Ovary (tissue), 9 donors: Measurements from ENCODE around the gene FADS1. TPM values are rescaled to one million over a fixed set of nuclear protein-coding genes. Genes with fewer than 3 reads are reported as not detected.
A peak's percentile ranks its signal among the peaks of the same experiment; 100 is the strongest.

ENCODE experiments used
- DNase-seq, 5 donors: peaks; one replicate each; pipeline ENCODE4 v3.0.0-alpha.2; 2019 to 2020
- H3K27ac ChIP-seq, 2 donors: fragments of 200-600 bp; one replicate each; pipeline versions ENCODE4 v1.5.1 to v1.8.0; 2019 to 2022
- H3K27me3 ChIP-seq: fragments of 200-600 bp; one replicate; pipeline ENCODE4 v1.8.0; 2022
- H3K36me3 ChIP-seq: fragments of 200-600 bp; sonication (generic); one replicate; pipeline ENCODE4 v1.5.1; 2019
- H3K4me1 ChIP-seq: one replicate; pipeline ENCODE4 v1.8.1; 2013; ENCODE audit warnings: mild to moderate bottlenecking, moderate library complexity; ENCODE audit not compliant: insufficient read depth
- H3K4me3 ChIP-seq: fragments of 200-600 bp; sonication (generic); one replicate; pipeline ENCODE4 v1.5.1; 2017
- H3K9me3 ChIP-seq, 2 donors: fragments of 200-600 bp in 1 of 2; sonication (generic) in 1 of 2; one replicate each; pipeline versions ENCODE4 v1.5.1 to v1.8.1; 2013 to 2019; ENCODE audit warnings: mild to moderate bottlenecking in 1 of 2, moderate library complexity in 1 of 2
- EP300 ChIP-seq: sonication (generic); formaldehyde crosslinking; IDR thresholded peaks from one replicate; pipeline ENCODE4 v1.6.1; 2017; ENCODE audit warnings: antibody characterized with exemption
- POLR2A ChIP-seq: fragments of 450-650 bp; IDR thresholded peaks from one replicate; pipeline ENCODE4 v1.6.1; 2017; ENCODE audit warnings: antibody characterized with exemption, mild to moderate bottlenecking, moderate library complexity
- WGBS, 3 donors: extraction: QIAGEN DNeasy Blood & Tissue Kit in 1 of 3; methylation state at CpG; one replicate each; pipeline versions ENCODE4 v1.1.5 to v1.1.7; 2013 to 2017; 5-methylcytosine and 5-hydroxymethylcytosine counted together
- intact Hi-C, 4 donors: fragments of 100-400 bp; cut with DNase I; formaldehyde crosslinking; loops; one replicate each; pipeline versions ENCODE4 v1.11.0 to v1.15.1; 2022 to 2023
- polyA plus RNA-seq, 2 donors: library from polyadenylated mRNA; stranded (reverse); fragments of 200-250 nt in 1 of 2; fragments of 350-450 nt in 1 of 2; fragmentation: Illumina TruSeq in 1 of 2; extraction: RNeasy Lipid Tissue Mini Kit (QIAGEN cat#74804) in 1 of 2; gene quantifications; one replicate each; pipeline ENCODE4 v1.2.3, GENCODE V29; 2013 to 2014
- total RNA-seq, 7 donors: library from RNA; depleted of rRNA in 2 of 7; stranded (reverse); fragments of >200 nt in 2 of 7; fragmentation: NEBNext Ultra II Directional in 3 of 7; extraction: Animal tissue kit (Norgen Biotek cat#: 25700) in 3 of 7; gene quantifications; one replicate each; pipeline versions ENCODE4 v1.1.0 to v1.2.4, GENCODE V29; 2016 to 2023
- TF ChIP-seq, protein P1 (sequence below), 3 donors: fragments of 450-650 bp in 2 of 3; fragments of 200-600 bp in 1 of 3; IDR thresholded peaks; one replicate each; pipeline versions ENCODE4 v1.5.1 to v1.8.0; 2016 to 2022; ENCODE audit warnings: antibody characterized with exemption in 3 of 3, mild to moderate bottlenecking in 1 of 3
- donor health status: DM: no; HTN: no; CAD: no; lungs with moderate emphysema.
- donor health status: DM: no; HTN: no; CAD: no.
- donor health status: Bipolar disorder and iron deficiency.
- donor health status: DM: yes; HTN: yes; CAD: no.
- donor health status: DM: no; HTN: no; CAD: no.
- donor health status: DM: yes; HTN: yes; CAD: no.

FADS1 gene
- total and polyA plus RNA-seq, 9 donors: 16.2 to 242 (median 45.3) TPM

DNA sequence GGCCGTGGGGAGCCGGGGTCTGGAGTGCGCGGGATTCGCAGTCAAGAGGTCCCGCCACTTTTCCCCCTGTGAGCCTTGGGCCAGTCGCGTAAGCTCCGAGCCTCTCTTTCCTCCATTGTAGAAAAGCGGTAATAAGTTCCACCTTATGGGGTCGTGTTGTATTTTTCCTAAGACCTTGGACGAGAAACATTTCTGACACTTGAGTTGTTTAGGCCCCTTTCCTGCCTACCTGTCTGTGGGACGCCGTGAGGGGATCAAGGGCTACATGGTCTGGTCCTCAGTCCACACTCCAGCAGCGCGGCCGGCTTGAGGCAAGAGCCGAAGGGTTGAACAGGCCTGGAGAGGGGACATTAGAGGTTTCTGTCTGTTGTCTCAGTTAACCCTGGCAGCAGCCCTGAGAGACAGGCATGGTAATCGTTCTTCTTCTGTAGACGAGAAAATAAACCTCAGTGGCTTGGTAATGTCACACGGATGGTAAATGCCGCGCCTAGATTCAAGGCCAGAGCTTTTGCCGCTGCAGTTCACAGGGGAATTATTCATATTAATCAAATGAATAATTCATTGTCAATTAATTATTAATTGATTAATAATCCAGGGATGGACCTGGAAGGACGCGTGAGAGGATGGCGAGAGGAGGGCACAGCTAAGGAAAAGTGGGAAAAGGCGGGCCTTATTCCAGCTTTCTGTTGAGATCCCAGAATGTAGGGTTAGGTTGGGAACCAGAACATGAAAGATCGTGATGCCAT, 23.5 kb downstream of the FADS1 start:
- intact Hi-C loops: loop anchor here in 2 of 4 donors (5.0 to 10.0 kb wide), 3 partner anchors 99 to 314 kb away; partner anchors contain the start of gene FADS3 (in 1 of the 2)
- Histone ChIP-seq H3K4me3 (peak overlapping the region; percentile 65), H3K4me1 (peaks cover 5% of the 10 kb centered on the region), H3K27ac (peak overlapping the region; percentile 85 to 90), H3K36me3 (no peaks in the 10 kb centered on the region), H3K9me3 (no peaks in the 10 kb centered on the region), H3K27me3 (no peaks in the 10 kb centered on the region)
- TF ChIP-seq EP300: no peak
- TF ChIP-seq, protein P1, sequence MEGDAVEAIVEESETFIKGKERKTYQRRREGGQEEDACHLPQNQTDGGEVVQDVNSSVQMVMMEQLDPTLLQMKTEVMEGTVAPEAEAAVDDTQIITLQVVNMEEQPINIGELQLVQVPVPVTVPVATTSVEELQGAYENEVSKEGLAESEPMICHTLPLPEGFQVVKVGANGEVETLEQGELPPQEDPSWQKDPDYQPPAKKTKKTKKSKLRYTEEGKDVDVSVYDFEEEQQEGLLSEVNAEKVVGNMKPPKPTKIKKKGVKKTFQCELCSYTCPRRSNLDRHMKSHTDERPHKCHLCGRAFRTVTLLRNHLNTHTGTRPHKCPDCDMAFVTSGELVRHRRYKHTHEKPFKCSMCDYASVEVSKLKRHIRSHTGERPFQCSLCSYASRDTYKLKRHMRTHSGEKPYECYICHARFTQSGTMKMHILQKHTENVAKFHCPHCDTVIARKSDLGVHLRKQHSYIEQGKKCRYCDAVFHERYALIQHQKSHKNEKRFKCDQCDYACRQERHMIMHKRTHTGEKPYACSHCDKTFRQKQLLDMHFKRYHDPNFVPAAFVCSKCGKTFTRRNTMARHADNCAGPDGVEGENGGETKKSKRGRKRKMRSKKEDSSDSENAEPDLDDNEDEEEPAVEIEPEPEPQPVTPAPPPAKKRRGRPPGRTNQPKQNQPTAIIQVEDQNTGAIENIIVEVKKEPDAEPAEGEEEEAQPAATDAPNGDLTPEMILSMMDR (IDR thresholded peaks at IDR 0.05): no peak
- TF ChIP-seq POLR2A: no peak
- 1 to 2% (median 2%) methylated on average over 29 of the region's 29 CpGs for WGBS, 3 donors
- DNase-seq: no peak

DNA sequence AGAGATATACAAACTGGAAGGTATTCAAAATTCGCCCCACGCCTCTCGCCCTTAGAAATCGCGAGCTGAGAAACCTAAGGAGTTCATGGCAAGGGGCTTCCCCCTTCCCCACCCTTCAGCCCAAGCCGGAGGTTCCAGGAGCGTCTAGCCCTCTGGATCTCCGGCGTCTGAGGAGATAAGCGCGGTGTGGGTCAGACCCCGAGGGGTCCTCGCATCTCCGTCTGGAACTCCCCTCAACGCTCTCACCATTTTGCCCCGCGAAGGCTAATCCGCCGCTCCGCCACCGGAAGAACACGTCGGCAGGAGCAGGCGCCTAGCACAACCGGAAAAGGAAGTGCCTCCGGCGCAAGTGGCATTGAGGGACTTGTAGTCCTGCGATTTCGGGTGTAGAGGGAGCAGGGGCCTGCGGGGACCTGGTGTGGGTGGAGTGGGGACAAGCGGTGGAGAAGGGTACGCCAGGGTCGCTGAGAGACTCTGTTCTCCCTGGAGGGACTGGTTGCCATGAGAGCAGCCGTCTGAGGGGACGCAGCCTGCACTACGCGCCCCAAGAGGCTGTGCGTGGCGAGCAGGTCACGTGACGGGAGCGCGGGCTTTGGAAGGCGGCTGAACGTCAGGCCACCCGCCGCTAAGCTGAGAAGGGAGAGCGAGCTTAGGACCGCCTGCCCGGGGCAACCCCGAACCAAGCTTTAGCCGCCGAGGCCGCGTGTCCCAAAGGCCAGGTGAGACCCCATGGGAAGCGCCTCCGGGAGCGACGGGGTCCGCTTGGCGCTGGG, 24.3 kb downstream of the FADS1 start, which contains the start of the genes FEN1 and TMEM258:
FEN1 (plus strand) TSS at position 602 of the 773 bp plus-strand sequence. CDS start 2,451 bp downstream, outside the sequence.
TMEM258 (minus strand) TSS at position 290 of the 773 bp plus-strand sequence; CDS start at position 249, 41 bp downstream.
- Histone ChIP-seq H3K4me1 (peaks cover 5% of the 10 kb centered on the region), H3K9me3 (no peaks in the 10 kb centered on the region), H3K27me3 (no peaks in the 10 kb centered on the region), H3K27ac (peak within 1 kb of the TSS; percentile 85 to 90), H3K36me3 (no peaks in the 10 kb centered on the region), H3K4me3 (peak within 1 kb of the TSS; percentile 65)
- TF ChIP-seq, protein P1 (IDR thresholded peaks at IDR 0.05): peak in 2 of 3 donors; percentile 31 to 56
- TF ChIP-seq POLR2A (peak; percentile 85), EP300 (no peak)
- 0% methylated on average over 57 to 61 of the region's 61 CpGs for WGBS, 3 donors
- peak; percentile 85 to 91 (median 87) for DNase-seq
- intact Hi-C loops: loop anchor here in 2 of 4 donors (1.0 to 10.0 kb wide), 4 partner anchors 40 to 315 kb away; partner anchors contain the start of genes FADS3 (in 1 of the 2) and MYRF (in 1 of the 2)

DNA sequence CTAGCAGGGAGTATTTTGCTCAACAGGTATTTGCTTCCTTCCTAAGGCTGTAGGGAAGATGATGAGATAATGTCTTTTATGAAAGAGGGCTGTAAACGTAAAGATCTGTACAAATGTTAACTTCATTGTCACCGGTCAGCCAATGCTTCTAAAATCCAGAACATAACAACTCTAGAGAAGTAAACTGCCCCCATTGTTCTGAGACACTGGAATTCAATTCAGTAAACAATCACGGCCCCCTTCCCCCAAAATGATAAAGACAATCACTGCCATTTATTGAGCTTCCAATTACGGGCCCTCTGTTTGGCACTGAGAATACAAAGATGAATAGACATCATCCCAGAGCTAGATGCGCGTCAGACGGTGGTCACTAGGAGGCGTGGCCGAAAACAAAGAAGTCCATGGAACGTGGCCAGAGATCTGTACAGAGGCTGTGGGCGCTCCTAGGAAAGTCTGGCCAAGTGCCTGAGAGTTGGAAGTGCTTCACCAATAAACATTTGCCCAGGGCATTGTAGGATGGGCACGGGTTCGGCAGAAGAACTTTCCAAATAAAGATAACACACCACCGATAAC, 25.0 kb downstream of the FADS1 start:
- no peak for TF ChIP-seq EP300
- TF ChIP-seq, protein P1 (IDR thresholded peaks at IDR 0.05): peak in 1 of 3 donors; percentile 15
- no peak for TF ChIP-seq POLR2A
- Histone ChIP-seq H3K27ac (peak overlapping the region; percentile 85 to 90), H3K27me3 (no peaks in the 10 kb centered on the region), H3K9me3 (no peaks in the 10 kb centered on the region), H3K4me3 (peak overlapping the region; percentile 65), H3K36me3 (no peaks in the 10 kb centered on the region), H3K4me1 (peaks cover 5% of the 10 kb centered on the region)
- intact Hi-C loops: loop anchor here in 2 of 4 donors (1.0 to 10.0 kb wide), 4 partner anchors 40 to 315 kb away; partner anchors contain the start of genes FADS3 (in 1 of the 2) and MYRF (in 1 of the 2)
- WGBS, 3 donors: 1 to 4% (median 2%) methylated on average over 14 of the region's 14 CpGs
- DNase-seq: peak; percentile 78 to 88 (median 85)

DNA sequence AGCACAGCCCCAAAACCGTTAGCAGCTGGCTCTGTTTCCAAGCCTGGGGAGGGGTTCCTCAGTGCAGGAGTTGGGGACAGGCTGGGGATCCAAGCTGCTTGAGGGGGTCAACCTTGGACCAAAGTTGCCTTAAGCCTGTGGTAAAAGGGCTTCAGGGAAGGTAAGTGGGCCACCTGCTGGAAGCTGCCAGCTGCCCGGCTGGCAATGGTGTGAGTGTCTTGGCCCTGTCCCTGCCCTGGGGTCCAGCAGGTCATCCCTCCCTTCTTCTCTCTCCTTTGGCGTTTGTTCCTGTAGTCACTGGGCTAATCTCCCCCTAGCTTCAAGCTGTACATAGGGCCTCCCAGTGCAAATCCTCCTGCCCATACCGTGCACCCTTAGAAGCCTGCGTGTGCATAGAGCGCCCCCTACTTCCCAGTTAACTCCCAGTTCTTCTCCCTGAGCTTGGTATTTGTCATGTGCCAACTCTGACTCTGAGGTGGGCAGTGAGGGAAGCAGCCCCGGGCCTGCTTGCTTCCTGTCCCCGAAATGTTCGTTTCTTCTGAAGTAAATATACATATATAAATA, 28.8 kb downstream of the FADS1 start:
- WGBS, 3 donors: 37 to 40% (median 40%) methylated on average over 9 of the region's 9 CpGs
- DNase-seq: no peak
- peaks cover 2% of the 10 kb centered on the region for H3K4me1 ChIP-seq
- H3K4me3 ChIP-seq: no peak overlapping the region
- no peaks in the 10 kb centered on the region for H3K36me3 ChIP-seq
- no peaks in the 10 kb centered on the region for H3K9me3 ChIP-seq
- intact Hi-C loops: no loop called here
- H3K27ac ChIP-seq: no peak overlapping the region
- TF ChIP-seq EP300: no peak
- TF ChIP-seq, protein P1 (IDR thresholded peaks at IDR 0.05): peak in 1 of 3 donors; percentile 40
- H3K27me3 ChIP-seq: no peaks in the 10 kb centered on the region
